NCI-H82 treated with DMSO at 0.1 percent for 48 hours (cell line): ENCODE measurements around the gene RAB20.
"Not testable (repeated sequence)": the region's sequence is repeated elsewhere in the genome, so short reads cannot be mapped to it uniquely, and the experiment has no call there.

Source experiments
- DNase-seq: peaks from one replicate; lab custom pipeline; 2025; ENCODE audit not compliant: unreplicated experiment; lab: John Stamatoyannopoulos, UW

RAB20 gene

DNA sequence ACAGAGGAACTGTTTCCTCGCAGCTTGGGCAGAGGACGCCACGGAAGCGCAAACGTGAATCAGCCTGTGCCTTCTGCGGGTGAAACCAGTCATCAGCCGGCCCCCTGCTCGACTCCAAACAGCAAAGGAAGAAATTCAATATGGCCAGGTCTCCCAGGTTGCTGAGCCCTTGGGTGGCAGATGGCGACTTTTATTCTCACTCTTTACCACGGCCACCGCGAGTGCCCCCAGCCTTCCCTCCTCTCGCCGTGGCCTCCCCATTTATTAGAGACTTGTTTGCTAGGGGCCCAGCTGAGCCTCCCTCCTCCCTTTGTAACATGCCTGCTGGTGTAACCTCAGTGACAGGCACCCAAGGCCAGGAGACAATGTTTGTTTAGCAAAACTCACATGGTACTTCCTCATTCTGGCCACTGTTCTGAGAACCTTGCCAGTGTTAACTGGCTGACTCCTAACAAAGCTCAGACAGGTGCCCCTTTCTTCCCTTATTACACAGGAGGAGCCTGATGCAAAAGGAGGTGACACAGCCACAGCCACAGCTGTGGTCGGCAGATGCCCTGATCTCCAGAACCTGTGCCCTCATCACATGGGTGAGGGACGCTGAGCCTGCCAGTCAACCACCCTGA lies 5.8 kb downstream of the RAB20 start:
- DNase-seq: no peak

DNA sequence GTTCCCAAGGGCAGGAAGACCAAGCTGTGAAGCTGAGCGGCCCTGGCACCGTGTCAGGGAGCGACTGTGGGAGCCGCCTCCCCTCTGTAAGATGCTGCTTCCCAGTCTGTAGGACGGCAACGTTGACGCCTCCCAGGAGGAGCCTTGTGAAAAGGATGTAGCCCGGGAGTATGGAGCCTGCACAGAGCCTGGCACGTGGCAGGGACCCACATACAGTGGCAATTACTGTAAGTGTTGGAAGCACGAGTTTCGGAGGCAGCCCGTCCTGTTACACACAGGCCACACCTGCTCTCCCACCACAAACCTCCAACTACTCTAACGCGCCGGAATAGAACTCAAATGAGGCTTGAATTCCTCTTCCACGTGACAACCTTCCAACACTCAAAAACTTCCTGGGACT lies 6.6 kb downstream of the RAB20 start:
- DNase-seq: no peak

DNA sequence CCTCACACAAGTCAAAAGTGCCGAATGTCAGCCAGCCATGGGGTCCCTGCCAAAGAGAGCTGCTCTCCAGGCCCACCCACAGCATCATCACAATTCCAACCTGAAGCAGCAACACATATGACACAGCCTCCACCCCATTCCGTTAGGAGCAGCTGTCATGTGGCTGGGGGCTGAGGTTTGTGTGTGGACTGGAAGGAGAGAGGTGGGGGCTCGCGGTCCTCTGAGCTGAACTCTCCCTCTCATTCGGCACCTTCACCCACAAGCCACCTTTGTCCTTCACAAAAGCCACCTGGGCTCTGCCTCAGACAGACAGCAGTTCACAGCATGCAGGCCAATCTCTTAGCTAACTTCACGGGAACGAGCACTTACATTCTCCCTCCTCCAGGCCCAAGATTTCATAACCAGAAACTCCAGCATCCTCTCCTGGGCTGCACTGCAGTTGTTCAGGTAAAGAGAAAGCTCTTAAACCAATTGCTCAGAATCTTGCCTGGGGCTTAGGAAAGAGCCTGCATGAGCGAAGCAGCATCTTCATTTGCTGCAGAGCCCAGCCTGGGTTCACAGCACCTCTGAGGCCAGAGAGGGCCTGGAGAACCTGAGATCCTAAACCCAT lies 7.2 kb downstream of the RAB20 start:
- no peak for DNase-seq

DNA sequence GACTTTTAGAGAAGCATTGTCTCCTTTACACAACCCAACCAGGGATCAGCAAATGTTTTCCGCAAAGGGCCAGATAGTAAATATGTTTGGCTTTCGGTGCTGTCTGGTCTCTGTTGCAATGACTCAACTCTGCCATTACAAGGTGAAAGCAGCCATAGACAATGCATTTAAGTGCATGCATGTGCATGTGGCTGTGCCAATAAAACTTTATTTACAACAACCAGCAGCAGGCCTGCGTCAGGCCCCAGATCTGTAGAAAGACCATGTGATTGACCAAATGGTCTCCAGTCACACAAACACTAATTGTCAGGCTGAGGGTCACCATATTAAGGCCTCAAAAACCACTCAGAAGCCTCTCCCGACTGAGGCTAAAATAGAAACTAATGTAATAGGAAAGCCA lies 8.1 kb downstream of the RAB20 start:
- no peak for DNase-seq

DNA sequence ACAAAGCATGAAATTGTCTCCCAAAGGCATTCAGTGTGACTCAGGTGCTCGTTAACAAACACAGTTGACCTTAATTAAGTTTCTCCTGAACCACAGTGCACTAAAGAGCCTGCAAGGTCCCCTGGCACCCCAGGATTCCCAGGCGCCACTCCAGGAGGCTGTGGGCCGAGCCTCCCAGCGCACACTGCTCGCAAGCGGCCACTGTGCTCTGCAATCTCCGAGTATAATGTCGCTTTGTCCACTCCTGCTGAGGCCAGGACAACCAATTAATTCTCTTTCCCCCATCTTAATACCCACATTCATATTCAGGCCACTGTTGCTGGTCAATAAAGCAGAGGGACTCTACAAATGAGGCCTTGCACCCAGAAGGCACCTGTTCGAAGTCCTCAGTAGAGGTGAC lies 8.8 kb downstream of the RAB20 start:
- DNase-seq: no peak

DNA sequence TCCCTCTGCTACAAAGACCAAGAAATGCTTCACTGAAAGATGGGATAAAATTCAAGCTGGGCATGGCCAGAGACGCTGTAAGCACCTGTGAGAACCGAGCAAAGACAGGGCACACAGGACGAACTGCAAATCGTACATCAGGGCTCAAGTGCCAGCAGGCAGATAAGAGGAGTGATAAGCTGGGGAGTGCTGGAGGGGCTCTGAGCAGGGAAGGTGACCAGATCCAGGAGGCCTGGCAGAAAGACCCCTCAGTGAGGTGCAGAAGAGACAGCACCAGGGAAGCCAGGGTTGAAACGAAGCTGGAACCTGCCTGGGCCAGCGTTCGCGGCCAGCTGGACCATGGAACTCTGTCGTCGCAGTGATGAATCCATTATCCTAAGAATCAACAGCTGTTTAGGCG lies 10.2 kb downstream of the RAB20 start:
- DNase-seq: no peak

DNA sequence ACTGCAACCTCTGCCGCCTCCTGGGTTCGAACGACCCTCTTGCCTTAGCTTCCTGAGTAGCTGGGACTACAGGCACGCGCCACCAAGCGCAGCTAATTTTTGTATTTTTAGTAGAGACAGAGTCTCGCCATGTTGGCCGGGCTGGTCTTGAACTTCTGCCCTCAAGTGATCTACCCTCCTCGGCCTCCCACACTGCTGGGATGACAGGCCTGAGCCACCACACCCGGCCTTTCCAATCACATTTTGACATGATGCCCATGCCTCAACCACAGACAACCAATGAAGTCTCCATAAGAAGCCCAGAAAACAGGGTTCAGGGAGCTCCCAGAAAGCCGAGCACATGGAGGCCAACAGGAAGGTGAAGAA lies 11.7 kb downstream of the RAB20 start:
- DNase-seq: no peak

DNA sequence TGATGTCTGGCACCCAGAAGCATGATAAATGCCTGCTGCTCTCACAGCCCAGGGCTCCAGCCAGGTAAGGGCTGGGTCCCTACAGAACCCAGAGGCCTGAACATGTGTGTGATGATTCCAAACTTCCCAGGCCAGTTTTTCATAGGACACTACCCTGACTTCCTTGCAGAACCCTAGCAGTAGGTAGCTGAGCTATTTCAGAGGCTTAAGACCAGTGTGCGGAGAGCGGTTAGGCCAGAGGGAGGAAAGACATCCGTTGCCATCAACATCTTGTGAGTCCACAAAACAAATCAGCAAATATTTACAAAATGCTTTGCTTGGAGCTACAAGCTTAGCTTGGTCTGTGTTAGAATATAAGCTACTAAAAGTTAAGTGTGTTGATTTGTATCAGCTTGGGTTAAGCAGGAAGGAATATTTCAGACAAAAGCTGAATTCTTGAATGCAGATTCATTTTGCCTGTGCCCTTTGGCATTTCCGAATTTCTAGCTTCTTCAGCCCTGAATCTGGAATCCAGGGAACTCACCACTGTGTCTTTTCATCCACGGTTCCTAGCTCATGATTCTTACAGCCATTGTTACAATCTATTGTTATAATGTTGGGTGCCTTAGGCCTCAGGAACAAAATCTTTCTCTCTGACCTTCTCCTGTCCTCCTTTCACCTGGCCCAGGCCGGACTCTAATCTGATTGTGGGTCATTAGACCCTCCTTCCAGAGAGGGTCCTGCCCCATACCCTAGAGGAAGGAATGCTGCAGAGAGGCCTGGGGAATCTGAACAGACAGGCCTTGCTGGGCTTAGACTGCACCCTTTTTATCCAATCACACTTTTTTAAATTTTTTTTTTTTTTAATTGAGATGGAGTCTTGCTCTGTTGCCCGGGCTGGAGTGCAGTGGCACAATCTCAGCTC lies 12.4 kb downstream of the RAB20 start:
- DNase-seq: no peak

DNA sequence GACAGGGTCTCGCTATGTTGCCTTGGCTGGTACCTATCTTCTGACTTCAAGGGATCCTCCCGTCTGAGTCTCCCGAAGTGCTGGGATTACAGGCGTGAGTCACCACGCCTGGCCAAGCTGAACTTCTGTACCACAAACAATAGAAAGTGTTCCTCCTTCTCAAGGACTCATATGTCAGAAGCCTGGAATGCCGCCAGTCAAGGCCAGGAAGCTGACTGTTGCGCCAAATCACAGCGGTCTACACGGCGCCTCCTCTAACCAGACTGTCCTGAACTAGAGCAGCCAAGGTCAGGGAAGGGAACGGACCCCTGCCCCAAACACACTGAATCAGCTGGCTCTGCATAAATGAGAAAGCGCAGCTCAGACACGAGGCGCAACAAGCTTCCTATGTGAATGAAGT lies 14.6 kb downstream of the RAB20 start:
- DNase-seq: no peak

DNA sequence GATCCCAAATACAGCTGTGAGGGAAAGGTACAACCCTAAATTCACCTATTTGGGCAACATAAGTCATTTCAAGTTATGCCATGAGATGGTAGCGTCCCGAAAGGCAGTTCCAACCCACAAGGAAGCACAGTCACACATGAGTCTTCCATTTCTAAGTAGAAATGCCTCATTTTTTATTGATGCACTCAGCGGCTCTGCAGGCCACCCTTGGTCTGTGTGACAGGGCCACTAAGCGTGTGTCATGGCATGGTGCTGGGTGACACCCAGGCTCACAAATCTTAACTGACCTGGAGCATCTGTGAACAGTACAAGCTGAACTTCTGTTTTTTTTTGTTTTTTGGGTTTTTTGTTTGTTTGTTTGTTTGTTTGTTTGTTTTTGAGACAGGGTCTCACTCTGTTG lies 15.1 kb downstream of the RAB20 start:
- DNase-seq: no peak

DNA sequence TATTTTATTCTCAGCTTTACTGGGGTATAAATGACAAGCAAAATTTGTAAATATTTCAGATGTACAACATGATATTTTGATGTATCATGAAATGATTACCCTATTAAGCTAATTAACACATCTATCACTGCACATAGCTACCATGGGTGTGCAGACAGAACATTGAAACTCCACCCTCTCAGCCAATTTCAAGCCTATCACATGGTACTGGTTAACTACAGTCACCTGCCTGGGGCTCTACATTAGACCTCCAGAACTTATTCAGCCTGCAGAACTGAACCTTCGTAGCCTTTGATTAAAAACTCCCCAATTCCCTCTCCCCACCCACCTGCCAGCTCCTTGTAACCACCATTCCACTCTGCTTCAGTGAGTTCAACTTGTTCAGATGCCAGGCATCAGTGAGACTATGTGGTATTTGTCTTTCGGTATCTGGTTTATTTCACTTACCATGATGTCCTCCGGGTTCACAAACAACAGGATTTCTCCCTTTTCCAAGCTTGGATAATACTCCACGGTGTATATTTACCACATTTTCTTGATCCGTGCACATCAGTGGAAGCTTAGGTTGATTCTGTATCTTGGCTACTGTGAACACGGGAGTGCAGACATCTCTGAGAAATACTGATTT lies 19.2 kb downstream of the RAB20 start:
- DNase-seq: no peak

DNA sequence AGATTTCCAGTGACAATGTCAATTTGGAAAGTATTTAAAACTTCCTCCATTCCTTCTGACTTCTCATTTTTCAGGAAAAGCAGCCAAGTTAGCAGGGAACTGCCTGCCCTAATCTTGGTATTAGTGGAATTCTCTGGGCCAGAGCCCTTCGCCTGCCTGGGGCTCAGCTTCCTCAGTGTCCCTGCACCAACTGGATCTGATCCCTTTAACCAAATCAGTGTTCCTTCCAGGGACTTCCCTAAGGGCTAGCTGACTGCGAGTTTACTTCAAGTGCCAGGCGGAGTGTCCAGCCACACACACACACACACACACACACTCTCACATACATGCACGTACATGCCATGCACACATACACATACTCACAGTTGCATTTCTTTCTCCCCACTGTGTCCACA lies 20.0 kb downstream of the RAB20 start:
- DNase-seq: no peak

DNA sequence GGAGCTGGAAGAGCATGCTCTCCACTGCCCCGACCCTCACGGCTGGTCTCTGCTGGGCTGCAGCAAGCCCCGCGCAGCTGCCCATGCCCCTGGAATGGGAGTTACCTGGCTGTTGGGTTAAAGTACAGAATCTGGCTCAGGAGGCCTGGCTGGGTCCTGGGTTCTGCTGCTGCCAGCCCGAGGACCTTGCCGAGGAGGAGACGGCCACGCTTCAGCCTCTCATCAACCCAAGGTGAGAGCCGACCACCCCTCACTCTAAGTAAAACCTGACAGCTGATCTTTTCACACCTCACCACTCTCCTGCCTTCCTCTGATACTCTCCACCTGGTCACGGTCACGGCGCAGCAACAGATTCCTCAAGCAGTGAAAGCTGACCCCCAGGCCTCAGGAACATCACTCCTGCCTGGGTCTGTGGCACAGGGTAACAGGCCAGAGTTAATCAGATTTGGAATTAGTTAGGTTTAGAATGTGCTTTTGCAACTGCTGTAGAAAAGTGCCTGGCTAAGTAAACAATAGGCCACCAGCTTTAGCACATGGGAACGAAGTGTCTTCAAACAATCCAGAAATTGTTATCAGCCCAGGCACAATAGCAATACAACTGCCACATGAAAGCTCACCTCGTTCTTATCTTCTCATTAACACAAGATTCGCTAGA lies 20.5 kb downstream of the RAB20 start:
- peak; percentile 52 for DNase-seq

DNA sequence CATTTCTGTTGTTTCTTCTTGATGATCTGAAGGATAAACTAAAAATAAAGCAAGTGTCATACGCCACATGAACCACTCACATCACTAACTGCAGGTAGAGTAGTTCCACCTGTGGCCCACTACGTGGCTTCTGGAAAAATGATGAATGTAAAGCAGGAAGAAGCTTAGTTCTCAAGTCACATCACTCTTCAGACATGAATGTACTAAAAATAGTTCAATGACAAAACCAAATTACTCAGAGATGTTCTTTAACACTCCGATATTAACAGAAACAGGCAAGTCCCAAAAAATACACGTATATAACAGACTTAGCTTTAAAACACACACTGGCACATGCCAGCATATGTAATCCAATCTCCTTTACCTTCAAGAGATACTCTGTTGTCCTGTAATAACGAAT lies 21.6 kb downstream of the RAB20 start:
- no peak for DNase-seq

DNA sequence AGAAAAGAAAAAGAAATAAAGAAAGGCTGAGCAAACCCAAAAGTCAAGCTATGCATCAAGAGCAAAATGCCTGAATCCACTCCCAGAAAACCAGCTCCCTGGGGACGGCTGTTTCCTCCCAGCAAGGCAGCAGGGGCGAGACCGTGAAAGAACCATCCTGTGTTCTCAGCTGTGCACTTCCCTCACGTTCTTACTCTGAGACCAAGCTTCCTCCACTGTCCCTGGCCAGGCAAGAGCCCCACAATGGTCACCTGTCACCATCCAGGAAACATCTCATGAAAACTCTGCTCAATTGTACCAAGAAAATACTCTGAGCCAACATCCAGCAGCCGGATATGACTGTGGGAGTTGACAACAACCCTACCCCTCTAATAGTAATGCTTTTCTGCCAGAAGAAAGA lies 22.9 kb downstream of the RAB20 start:
- no peak for DNase-seq

DNA sequence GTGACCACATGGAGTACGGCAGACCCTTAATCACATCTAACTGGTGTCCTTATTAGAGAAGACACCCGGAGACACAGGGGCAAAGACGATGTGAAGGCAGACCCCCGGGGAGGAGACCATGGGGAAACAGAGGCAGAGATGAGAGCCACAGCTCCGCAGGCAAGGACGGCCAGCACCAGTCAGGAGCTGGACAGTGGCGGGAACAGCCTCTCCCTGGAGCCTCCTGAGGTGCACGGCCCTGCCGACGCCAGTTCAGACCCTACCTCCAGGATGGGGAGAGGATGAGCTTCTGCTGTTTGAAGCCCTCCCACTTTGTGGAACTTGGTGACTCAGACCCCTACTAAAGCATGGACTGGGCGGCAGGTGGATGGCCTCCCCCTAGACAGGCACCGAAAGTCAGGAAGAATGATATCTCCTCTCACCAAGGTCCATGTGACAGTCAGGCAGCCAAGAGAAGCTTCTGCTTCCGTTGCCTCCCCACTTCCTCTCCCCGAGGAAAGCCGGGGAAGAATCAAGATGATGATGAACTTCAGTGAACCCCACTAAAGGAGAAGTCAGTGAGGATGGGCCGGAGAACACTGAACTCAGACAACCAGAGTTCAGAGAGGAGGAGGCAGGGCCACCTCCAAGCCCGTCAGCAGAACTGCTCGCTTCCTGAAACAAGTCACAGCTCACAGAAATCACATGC lies 25.4 kb downstream of the RAB20 start:
- no peak for DNase-seq

DNA sequence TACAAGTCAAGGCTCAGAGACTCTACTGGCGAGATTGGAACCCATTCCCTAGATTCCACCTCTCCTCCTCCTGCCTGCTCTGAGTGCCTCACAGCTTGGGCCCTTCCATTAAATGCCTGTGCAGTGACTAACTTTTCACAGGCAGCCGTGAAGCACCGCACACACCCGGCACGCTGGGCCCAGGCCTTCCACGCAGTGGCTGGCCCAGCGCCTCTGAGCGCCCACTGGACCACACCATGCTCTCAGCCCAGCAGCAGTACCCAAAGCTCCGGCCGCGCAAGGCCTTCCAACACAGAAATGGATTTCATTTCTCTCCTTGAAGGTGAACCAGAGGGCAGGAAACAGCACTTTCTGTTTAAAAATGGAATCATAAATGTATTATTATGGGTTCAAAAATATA lies 26.0 kb downstream of the RAB20 start:
- no peak for DNase-seq

DNA sequence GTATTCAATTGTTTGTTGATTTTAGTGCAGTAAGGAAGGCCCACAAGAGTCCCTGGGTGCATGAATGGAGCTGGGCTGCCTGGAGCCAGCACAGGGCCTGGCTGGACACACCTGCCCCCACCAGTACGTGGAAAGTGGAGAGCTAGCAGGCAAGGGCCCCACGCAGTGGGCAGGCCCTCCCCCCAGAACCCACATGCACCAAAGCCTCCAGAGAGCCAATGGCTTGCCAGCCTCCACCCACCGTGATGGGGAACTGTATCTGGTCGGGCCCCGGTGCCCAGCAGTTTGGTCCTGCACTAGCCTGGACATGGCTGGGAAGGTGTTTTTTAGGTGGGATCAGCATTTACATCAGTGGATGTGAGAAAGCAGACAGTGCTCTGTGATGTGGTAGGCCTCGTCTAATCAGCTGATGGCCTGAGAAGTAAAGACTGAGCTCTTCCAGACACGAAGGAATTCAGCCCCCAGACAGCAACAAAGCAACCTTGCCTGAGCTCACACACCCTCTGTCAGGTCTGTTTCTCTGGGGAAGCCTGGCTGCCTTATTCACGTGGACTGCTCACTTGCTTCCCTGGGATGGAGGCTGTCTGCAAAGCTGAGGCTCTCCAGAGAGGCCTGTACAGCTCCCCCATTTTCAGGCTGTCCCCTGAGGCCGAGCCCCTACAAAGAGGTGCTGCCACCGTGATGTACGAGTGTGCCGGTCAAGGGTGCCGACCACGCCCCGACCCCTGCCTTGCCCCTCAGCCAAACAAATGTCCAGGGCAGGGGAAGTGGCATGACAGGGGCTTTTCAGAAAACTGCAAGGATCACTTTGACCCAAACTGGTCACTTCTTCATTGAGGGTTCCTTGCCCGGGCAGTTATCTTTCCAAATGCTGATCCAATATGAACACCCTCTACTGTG lies 27.5 kb downstream of the RAB20 start:
- no peak for DNase-seq

DNA sequence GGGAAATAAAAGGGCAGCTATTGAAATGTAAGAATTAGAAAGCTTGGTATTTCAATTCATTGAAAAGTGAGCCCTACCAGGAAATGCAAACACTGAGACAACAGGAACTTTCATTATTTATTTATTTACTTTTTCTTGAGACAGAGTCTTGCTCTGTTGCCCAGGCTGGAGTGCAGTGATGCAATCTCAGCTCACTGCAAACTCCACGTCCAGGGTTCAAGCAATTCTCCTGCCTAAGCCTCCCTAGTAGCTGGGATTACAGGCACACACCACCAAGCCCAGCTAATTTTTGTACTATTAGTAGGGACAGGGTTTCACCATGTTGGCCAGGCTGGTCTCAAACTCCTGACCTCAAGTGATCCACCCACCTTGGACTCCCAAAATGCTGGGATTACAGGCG lies 29.3 kb downstream of the RAB20 start:
- DNase-seq: not testable (repeated sequence)

DNA sequence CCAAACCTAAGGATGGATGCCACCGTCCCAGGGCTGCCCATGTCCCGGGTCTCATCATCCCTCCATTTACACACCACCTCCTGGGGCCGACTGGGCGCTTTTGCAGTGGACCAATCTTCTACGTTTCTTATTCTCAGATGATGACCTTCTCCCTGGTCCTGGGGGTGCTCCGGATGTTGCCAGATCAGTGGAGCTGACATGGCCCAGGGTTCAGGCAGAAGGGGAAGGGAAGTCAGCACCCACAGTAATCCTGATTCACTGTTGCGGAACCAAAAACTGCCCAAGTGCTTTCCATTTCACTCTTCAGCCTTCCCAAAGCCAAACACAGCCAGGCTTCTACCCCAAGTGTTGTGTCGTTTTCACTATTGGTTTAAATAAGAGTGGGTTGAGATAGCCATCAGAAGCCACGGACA lies 29.8 kb downstream of the RAB20 start:
- DNase-seq: no peak
